ENCODE measurements around the gene TMC3.

Gene TMC3

DNA sequence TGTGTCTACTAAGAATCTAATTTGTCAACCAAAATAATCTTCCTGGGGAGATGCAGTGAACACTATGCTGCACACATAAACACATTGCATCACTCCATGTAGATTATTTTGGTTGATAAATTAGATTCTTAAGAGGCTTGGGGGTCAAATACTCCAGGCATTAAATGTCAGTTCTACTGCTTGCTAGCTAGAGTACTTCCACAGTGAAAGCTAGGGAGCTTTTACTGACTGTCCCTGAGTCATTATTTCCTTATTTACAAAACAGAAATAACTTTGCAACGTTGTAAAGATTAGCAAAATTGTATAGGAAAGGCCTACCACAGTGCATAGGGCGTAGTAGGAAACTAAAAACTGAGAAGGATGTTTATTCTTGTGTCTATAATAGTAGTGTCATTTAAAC is 12.9 kb upstream of the TMC3 start:
- H3K4me3 ChIP-seq, result no peak overlapping the region
- no peak overlapping the region for H3K27ac ChIP-seq

DNA sequence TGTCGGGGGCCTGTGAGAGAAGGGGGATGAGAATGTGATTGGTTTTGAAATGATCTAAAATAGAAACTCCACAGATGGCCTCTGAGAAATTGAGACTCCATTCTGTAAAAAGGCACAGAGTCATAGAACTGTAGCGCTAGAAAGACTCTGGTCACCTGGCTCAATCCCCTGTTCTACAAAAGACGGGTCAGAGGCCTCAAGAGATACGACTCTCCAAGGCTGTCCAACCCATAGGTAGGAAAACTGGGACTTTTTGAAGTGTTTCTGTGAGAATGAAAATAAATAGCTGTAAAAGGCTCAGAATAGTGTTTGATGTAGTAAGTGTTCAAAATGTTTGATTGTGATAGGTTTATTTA is 11.7 kb upstream of the TMC3 start:
- Histone ChIP-seq H3K27ac (no peak overlapping the region), H3K4me3 (no peak overlapping the region)

DNA sequence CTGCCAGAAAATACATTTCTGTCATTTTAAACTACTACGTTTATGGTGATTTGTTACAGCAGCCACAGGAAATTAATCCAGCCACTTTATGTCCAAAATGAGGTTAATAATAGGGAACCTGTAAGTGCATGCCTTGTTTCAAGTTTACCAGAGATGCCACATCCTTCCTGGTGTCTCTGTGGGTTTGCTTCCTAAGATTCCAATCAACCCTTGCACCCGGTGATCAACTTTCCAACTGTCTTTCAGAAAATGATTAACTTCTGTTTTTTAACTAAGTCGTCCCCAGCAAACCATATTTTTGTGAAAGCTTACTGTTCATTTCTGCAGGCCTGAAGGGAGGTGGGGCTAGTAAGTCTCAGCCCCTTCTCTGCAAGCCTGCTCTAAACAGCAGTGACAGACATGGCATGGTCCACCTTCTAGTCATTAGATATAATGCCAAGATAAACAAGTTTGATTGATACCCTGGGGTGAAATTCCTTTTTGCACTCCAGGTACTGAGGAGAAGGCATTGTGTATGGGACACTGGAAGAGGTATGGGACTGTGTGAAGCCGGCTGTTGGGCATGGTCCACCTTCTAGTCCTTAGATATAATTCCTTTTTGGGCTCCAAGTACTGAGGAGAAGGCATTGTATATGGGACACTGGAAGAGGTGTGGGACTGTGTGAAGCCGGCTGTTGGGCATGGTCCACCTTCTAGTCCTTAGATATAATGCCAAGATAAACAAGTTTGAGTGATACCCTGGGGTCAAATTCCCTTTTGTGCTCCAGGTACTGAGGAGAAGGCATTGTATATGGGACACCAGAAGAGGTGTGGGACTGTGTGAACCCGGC is 11.1 kb upstream of the TMC3 start:
- H3K4me3 ChIP-seq, result no peak overlapping the region
- no peak overlapping the region for H3K27ac ChIP-seq

DNA sequence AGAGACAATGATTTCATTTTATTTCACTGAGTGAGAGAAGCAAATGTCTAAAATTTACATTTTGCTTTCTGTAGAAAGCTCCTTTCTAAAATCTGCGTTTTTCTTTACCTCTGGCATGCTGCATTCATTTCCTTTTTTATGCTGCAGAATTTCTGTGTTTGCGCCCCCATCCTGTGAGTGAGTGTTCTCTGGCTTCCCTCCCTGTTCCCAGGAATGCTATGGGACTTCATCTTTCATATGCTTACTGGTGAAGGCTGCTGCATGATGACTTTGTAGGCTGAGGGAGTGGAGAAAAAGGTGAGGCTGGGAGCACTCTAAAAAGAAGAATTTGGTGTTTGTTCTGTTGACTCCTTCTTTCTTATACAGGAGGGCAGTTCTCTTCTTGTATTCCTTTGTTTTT is 7.7 kb upstream of the TMC3 start:
- H3K4me3 ChIP-seq, result no peak overlapping the region
- H3K27ac ChIP-seq, result no peak overlapping the region

DNA sequence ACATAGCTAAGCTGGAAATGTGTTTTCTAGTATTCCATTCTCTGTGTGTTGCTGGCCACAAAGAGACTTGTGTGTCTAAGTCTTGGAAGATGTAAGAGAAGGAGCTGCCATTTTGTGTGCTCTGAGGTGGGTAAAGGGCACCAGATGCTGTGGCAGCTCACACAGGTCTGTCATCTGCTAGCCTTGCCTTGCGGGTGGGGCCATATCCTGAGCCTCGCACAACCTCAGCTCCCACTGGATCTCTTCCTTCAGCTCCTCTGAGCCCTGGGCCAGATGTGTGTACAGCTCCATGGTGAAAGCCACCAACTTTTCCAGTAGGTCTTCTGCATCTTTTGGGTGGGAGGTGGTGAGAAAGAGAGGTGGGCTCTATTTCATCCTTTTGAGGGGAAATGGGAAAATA is 6.7 kb upstream of the TMC3 start:
- Histone ChIP-seq H3K4me3 (no peak overlapping the region), H3K27ac (no peak overlapping the region)

DNA sequence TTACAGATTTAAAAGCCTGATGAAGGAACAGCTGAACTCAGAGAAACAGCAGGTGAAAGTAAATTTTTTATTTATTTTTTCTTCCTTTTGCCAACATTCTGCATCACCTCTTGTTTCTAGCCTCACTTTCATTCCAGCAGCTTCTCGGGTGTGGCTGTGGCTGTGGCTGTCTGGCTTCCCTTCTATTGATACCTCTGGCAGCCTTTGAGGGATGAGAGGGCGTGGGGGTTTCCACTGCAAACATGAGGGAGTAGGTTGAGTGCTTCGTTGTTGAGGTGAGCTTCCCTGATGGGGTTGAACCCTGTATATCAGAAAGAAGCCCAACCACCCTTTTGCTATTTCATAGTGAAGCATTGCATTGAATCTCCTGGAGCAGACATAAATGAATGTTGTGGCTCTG is 6.2 kb upstream of the TMC3 start:
- Histone ChIP-seq H3K4me3 (no peak overlapping the region), H3K27ac (no peak overlapping the region)

DNA sequence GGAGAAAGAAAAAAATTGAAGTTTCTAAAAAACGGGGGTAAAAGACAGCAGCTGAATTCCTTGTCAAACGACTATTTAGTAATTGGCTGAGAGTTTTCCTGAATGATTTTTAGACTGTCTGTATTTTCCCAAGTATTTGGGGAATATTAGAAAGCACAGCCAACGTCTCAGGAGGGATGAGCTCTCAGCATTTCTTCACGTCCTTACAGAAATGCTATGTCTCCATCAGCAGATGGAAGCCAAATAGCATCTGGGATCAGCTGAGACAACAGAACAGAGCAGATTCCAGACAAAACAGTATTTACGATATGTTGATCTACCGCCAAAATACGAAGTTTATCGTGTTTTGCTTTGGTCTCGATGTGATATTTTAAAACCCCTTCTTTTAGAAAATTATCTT is 5.3 kb upstream of the TMC3 start:
- Histone ChIP-seq H3K27ac (peak overlapping the region in 3 of 21 experiments; percentile 20 to 65 (median 57)), H3K4me3 (no peak overlapping the region)

DNA sequence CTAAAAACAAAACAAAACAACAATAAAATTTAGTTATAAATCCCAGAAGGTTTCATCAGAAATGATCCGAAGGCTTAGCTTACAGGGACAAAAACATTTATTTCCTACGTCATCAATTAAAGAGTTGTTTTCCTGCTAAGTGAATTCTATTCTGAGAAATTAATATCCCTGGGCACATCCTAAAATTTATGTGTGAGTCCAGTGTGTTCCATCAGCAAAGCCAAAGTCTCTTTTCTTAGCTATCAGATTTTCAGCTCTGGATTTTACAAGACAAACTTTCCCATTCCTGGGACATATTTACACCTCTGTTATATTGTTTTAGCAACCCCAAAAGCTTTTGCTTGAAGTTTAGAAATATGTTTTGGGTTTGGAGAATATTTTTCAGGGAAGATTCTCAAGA is 4.4 kb upstream of the TMC3 start:
- peak overlapping the region in 2 of 21 experiments; percentile 57 to 65 for H3K27ac ChIP-seq
- H3K4me3 ChIP-seq, result no peak overlapping the region

DNA sequence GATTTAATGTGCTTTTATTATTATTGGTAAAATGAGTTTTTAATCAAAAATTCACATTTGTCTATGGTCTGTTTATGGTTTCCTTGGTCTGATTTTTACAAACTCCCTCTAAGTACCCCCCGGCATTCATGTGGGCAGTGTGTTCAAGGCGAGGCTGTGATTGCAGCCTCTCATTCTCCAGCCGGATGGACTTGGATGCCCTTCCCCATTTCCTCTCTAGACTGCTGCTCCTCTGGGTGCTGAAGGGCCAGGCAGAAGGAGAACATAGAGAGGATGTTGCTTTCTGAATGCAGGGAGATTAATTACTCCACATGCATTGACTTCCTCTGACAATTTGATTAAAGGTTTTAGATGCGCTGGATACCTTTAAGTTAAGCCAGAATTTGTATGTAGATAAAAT is 3.9 kb upstream of the TMC3 start:
- H3K27ac ChIP-seq, result peak overlapping the region in 2 of 21 experiments; percentile 5 to 64
- H3K4me3 ChIP-seq, result no peak overlapping the region

DNA sequence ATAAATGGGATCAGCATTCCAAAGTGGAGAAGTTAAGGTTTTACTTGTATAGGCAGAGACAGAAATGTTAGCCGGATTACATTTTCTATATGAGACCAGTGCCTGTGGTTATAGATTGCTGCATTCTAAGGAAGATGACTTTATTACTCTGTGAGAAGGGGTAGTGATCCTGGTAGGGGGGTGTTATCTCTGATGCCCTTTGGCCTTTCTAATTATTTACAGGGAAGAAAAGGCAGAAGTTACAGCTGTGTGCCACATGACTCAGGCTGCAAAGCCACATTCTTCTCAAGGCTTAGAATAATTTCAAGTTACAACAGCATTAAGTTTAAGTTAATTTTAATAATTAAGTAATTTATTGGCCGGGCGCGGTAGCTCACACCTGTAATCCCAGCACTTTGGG is 2.2 kb upstream of the TMC3 start:
- no peak overlapping the region for H3K4me3 ChIP-seq
- H3K27ac ChIP-seq, result no peak overlapping the region

DNA sequence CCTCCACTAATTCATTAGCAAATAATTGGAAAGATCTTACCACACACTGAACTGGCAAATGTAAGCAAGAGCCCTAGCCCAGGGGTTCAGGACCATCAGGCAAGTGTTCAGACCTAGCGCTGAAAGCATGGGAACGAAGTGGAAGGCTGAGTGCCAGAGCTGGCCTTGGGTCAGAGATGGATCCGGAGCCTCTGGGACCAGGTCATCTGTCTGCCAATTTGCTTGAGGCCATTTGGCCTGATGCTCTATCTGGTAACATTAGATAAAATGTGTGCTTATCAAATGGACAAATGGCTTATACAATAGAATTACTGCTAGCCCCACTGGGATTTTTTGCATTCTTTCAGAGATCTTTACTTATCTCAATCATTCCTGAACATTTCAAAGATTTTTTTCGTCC is 1.4 kb upstream of the TMC3 start:
- Histone ChIP-seq H3K4me3 (no peak overlapping the region), H3K27ac (no peak overlapping the region)

DNA sequence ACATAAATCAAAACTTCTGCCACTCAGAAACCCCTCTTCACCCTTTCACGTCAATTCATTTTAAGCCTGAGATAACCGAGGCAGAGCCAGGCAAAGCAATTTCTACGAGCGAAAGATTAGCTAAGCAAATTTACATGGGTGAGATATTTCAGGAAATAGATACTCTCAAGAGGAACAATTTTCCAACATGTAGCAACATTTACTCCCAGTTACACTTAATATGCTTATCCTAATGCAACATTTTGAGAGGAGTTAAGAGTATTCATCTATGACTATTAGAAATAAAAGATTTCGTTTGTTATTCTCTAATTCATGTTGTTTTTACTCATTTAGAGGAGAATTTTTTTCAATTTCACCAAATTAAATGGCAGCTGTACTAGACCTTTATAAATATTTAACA is 837 bp downstream of the TMC3 start:
- H3K27ac ChIP-seq, result no peak overlapping the region
- H3K4me3 ChIP-seq, result no peak overlapping the region

DNA sequence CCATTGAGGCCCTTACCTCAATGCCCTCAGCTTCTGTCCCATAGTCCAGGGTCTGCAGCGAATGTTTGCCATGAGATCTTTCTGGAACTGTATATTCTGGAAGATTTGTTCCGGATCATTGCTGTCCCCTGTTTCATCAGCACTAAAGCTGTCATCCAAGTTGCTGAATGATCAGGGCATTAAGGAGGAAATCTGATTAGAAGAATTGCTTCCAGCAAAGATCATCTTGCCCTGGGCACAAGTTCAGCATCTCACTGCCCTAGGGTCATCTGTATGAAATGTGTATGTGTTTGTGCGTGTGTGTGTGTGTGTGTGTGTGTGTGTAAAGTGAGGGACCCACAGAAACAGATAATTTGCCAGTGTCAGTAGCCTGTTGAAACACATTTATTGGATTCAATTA is 1.4 kb downstream of the TMC3 start:
- no peak overlapping the region for H3K4me3 ChIP-seq
- H3K27ac ChIP-seq, result no peak overlapping the region

DNA sequence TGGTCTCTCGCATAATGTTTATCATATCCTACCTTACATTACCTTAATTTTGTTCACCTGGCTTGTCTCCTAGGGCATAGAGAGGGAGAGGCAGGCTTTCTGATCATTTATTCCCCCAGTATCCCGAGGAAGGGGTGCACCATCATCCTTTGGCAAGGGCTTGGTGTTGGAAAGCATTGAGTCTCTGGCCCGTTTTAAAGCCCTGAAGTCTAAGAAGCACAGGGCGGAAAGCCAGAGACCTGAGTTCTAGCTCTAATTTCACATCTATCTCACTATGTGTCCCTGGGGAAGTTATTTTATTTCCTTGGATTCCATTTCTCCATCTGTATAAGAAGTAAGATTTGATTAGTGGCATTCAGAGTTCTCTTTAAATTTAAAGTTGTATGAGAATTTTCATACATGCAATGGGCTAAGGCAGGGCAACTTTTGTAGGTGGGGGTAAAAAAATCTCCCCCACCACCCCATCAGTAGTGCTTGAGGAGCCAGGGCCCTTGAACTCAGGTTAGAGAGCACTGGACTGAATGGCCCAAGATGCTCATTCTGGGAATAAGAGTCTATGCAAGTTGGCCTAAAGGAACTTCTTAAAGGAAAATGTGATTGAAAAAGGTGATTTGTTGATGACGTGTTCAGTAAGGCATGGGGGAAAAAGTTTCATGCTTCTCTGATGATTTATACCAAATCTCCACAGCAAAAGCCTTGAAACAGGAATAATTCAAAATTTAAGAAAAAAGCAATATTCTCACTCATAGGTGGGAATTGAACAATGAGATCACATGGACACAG is 10.1 kb downstream of the TMC3 start:
- H3K4me3 ChIP-seq, result no peak overlapping the region
- no peak overlapping the region for H3K27ac ChIP-seq

DNA sequence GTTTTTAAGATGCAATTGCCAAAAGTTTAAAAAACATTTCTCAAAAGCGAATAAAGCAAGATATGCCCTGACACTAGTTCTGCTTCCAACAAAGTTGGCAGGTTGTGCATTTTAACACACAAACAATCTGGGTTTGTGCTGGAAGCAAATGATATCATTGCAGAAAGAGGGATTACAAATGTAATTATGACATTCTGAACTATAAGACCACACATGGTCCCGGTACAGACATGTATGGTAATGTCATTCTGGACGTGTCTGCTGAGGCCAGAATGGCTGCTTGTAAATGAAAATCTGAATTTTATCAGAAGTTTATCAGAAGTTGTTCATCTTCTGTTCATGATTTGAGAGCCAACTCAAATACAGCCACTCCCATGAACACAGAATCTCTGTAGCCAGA is 10.7 kb downstream of the TMC3 start:
- Histone ChIP-seq H3K27ac (no peak overlapping the region), H3K4me3 (no peak overlapping the region)

DNA sequence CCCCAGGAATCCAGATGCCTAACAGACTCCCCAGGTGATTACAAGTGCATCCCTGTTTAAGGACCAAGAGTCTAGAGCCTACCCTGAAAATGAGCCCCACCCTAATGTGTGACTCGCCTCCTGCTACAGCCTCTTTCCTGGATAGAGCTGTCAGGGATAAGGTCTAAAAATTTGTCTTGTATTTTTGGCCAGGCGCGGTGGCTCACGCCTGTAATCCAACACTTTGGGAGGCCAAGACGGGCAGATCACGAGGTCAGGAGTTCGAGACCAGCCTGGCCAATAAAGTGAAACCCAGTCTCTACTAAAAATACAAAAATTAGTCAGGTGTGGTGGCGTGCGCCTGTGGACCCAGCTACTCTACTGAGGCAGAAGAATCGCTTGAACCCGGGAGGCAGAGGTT is 11.2 kb downstream of the TMC3 start:
- Histone ChIP-seq H3K4me3 (no peak overlapping the region), H3K27ac (no peak overlapping the region)

DNA sequence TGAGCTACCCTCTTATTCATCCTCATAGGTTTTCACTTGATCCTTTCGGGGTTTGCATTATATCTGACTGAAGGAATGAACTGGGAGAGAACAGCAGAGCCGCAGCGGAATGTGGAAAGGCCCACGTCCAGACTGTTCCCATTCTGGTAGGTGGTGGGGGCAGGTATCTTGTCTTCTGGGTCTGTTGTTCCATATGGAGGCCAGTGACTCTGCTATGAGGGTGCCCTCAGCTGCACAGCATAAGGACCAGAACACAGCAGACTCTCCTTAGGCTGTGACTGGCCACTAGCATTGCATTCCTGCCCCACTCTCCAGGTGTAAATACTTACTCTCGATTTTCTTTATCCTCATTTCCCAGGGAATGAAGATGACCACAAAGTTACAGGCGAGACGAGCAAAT is 12.1 kb downstream of the TMC3 start:
- Histone ChIP-seq H3K27ac (no peak overlapping the region), H3K4me3 (no peak overlapping the region)

DNA sequence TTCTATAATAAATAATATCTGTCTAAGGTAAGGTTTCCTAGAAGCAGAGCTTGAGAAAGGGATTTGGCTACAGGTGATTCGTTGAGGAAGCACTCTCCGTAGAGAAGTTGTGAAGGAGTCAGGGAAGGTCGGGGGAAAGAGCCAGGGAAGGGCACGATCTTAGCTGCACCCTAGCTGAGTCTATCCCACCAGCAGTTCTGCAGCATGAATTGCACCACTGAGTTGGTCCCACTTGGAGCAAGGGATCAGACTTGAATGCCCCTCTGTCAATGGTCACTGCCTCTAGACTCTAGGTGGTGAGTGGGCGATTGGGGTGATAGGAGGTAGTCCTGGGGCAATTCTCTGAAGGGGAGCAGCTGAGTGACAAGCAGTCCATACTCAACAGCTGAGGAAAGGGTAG is 13.5 kb downstream of the TMC3 start:
- Histone ChIP-seq H3K4me3 (no peak overlapping the region), H3K27ac (no peak overlapping the region)

DNA sequence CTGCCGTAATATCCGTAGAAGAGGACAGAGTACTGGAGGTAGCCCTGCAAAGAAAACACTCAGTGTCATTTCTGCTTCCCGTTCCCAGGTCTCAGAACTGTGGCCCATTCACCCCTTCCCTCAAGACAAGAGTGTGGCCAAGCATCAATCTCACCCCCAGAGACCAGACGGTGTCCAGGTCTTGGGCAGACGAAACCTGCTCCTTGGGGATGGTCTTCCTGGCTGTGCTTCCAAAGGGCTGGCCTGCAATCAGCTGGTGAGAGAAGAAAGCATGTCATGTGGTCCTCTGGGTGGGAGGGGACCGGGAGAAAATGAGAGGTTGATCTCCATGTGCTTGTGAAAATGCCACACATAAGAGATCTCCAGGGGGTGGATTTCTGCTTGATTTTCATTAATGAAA is 15.8 kb downstream of the TMC3 start:
- no peak overlapping the region for H3K27ac ChIP-seq
- H3K4me3 ChIP-seq, result no peak overlapping the region

DNA sequence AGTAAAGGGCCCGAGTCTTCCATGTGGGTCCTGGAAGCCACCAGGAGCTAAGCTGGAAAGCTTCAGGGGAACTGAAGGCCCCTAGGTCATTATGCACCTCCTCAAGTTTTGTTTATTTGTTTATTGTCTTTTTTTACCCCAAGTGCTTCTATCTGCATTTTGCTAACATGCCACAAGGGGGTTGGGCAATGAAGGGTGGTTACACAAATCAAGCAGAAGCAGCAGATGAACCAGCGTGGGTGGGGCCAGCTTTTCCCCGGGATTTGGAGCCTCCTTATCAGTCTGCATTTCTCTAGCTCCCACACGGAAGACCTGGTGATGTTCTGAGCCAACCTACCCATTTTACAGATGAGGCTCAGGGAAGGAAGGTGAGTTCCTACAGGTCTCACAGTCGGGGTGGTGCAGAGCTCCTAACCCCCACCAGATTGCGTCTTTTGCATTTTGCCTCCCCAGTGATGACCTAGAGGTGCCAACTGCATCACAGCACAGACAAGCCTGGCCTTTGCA is 16.8 kb downstream of the TMC3 start:
- no peak overlapping the region for H3K27ac ChIP-seq
- no peak overlapping the region for H3K4me3 ChIP-seq

DNA sequence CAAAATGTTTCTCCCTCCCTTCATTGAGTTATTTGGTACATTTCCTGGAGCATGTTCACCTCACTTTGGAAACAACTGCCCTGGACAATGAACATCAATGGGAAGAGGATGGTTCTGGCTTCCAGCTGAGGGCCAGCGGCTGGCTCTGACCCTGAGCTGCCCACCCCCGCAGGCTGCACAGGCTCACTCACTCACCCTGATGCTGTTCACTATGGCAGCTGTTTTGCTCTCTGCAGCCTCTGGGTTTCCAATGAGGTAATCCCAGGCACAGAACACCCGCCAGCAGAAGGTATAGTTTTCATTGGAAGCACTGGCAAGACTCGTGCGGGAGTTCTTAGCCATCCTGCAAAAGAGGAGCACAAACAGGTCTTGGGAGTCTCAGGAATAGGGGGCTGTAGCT is 17.8 kb downstream of the TMC3 start:
- H3K27ac ChIP-seq, result no peak overlapping the region
- H3K4me3 ChIP-seq, result no peak overlapping the region

All from skin epidermis (tissue), 12 donors.